Activated CD4-positive, alpha-beta T cell treated with anti-CD3 and anti-CD28 coated beads, Interleukin-2, amount 10 ng/mL, durations not matched to agents 7 days and 5 days (primary cell): ENCODE measurements around the gene ZNF598. TPM values are rescaled to one million over a fixed set of nuclear protein-coding genes. Genes with fewer than 3 reads are reported as not detected.
A peak's percentile ranks its signal among the peaks of the same experiment; 100 is the strongest.

Experiments
- CTCF ChIA-PET: fragments of 350-600 bp; sonication (Branson Sonifier 250); formaldehyde crosslinking; loops from one replicate; lab custom pipeline; 2021; ENCODE audit warnings: antibody characterized with exemption; lab: Charles Lee
- POLR2A ChIA-PET: fragments of 350-600 bp; sonication (Branson Sonifier 250); formaldehyde crosslinking; loops from one replicate; lab custom pipeline; 2021; ENCODE audit warnings: antibody characterized with exemption; lab: Charles Lee
- DNase-seq: peaks from one replicate; pipeline ENCODE4 v3.0.0-alpha.2; 2020
- H3K27ac Mint-ChIP-seq: one replicate; pipeline ENCODE4 v1.8.0; 2021; ENCODE audit warnings: mild to moderate bottlenecking, moderate library complexity, mixed read lengths
- H3K27me3 Mint-ChIP-seq: one replicate; pipeline ENCODE4 v1.8.0; 2021; ENCODE audit warnings: mixed read lengths
- H3K36me3 Mint-ChIP-seq: one replicate; pipeline ENCODE4 v1.8.0; 2021; ENCODE audit warnings: low read depth, mixed read lengths
- H3K4me1 Mint-ChIP-seq: one replicate; pipeline ENCODE4 v1.8.0; 2021; ENCODE audit warnings: mixed read lengths
- H3K4me3 Mint-ChIP-seq: one replicate; pipeline ENCODE4 v1.8.0; 2021; ENCODE audit warnings: mild to moderate bottlenecking, moderate library complexity, mixed read lengths
- H3K9me3 Mint-ChIP-seq: one replicate; pipeline ENCODE4 v1.8.0; 2021; ENCODE audit warnings: mixed read lengths
- total RNA-seq, 2 experiments: library from RNA; stranded (reverse); gene quantifications; one replicate each; pipeline ENCODE4 v1.2.3, GENCODE V29; 2021

The ZNF598 gene
- total RNA-seq, 2 experiments from 2014 or later: 56.3 to 56.5 TPM

- Mint-ChIP-seq H3K4me3 (no peak overlapping the region), H3K27ac (no peak overlapping the region), H3K27me3 (peaks cover 17% of the 10 kb centered on the region), H3K9me3 (no peaks in the 10 kb centered on the region), H3K36me3 (no peaks in the 10 kb centered on the region), H3K4me1 (peaks cover 7% of the 10 kb centered on the region)
- DNase-seq: no peak
- CTCF ChIA-PET: interaction anchor here (1.1 kb wide), 1 partner anchor 112 kb away, joined by 3 read pairs; no protein-coding TSS in a partner anchor
- POLR2A ChIA-PET: no interaction called here
Observed at GRCh38 chr16:2029350-2029749, 19.7 kb upstream of the ZNF598 start.

GRCh38 chr16:2028620-2029220 is 19.1 kb upstream of the ZNF598 start:
- H3K27ac Mint-ChIP-seq: no peak overlapping the region
- CTCF ChIA-PET: interaction anchor here (1.1 to 1.5 kb wide), 2 partner anchors 112 kb away, joined by 3 to 5 read pairs; no protein-coding TSS in a partner anchor
- H3K4me1 Mint-ChIP-seq: peaks cover 13% of the 10 kb centered on the region
- no peak overlapping the region for H3K4me3 Mint-ChIP-seq
- no peaks in the 10 kb centered on the region for H3K36me3 Mint-ChIP-seq
- H3K9me3 Mint-ChIP-seq: no peaks in the 10 kb centered on the region
- no peak for DNase-seq
- peaks cover 17% of the 10 kb centered on the region for H3K27me3 Mint-ChIP-seq
- POLR2A ChIA-PET: no interaction called here

DNA sequence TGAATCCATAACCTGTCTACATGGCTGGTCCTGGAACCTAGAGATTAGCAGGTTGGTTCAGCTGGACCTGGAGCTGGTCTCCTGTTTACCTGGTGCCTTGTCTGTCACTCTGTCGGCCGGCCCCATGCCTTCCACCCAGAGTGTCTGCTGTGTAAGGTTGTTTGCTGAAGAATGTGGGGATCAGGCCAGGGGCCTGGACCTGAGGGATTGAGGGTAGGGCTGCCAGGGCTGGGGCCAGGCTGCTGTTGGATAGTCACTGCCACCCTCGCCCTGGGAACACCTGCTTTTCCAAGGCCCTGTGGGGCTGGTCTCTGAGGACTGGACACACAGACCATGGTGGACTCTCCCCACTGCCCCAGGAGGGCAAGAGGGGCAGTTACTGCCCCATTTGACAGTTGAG is 18.5 kb upstream of the ZNF598 start:
- ChIA-PET POLR2A (no interaction called here), CTCF (interaction anchor here (1.5 kb wide), 1 partner anchor 112 kb away, joined by 5 read pairs; no protein-coding TSS in a partner anchor)
- H3K27ac Mint-ChIP-seq: no peak overlapping the region

DNA sequence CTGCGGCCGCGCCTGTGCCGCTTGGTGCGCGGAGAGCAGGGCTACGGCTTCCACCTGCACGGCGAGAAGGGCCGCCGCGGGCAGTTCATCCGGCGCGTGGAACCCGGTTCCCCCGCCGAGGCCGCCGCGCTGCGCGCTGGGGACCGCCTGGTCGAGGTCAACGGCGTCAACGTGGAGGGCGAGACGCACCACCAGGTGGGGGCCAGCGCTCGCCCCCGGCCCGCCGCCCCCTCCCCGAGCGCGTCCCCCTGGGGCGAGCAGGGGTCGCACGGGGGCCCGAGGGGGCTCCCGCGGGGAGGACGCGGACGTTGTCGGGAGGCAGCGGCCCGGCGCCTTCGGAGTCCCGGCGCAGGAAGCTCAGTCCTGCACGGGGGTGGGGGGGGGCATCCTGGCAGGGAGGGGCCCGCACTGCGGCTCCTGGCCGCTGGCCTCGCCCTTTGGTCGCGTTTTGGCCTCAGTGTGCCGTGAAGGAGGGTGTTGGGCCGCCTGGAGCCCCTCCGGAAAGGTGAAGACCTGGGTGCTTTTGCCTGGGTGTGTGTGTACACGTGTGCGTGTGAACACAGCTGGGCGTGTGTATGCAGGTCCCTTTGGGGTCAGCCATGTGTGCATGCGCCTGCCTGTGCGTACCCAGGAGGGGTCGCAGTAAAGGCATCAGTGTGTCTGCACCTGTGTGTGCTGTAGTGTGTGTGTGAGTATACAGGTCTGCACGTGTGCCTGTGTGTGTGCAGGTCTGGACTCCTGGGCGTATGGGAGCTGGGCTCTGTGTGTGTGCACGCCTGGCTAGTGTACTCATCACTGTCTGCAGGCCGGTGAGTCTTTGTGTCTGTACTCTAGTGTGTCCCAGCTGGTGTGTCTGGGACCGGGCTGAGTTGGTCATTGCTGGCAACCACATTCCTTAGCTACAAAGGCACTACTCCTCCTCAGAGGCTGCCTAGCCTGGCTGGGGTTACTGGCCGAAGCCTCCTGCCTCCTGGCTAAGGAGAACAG is 17.7 kb upstream of the ZNF598 start:
- no peak overlapping the region for H3K27ac Mint-ChIP-seq
- H3K36me3 Mint-ChIP-seq: no peaks in the 10 kb centered on the region
- POLR2A ChIA-PET: interaction anchor here (0.9 kb wide), 1 partner anchor 128 kb away, joined by 3 read pairs; the partner anchor contains the start of gene TRAF7
- H3K9me3 Mint-ChIP-seq: no peaks in the 10 kb centered on the region
- CTCF ChIA-PET: interaction anchor here (0.7 to 1.5 kb wide), 2 partner anchors 20 to 113 kb away, joined by 3 to 5 read pairs; partner anchors contain the start of genes NTHL1 and TSC2
- H3K27me3 Mint-ChIP-seq: peaks cover 22% of the 10 kb centered on the region
- peak overlapping the region; percentile 51 for H3K4me3 Mint-ChIP-seq
- DNase-seq: no peak
- peaks cover 22% of the 10 kb centered on the region for H3K4me1 Mint-ChIP-seq

More for the DNA sequence above, 18.5 kb upstream of the ZNF598 start:
- Mint-ChIP-seq H3K4me3 (no peak overlapping the region), H3K36me3 (no peaks in the 10 kb centered on the region), H3K27me3 (peaks cover 17% of the 10 kb centered on the region), H3K4me1 (peaks cover 16% of the 10 kb centered on the region), H3K9me3 (no peaks in the 10 kb centered on the region)
- no peak for DNase-seq

GRCh38 chr16:2026461-2027023 is 16.9 kb upstream of the ZNF598 start, which contains the start of gene NHERF2:
NHERF2 (plus strand) TSS chr16:2026902; CDS start chr16:2027006, 104 bp downstream.
- ChIA-PET CTCF (interaction anchor here (2.8 kb wide), 1 partner anchor 114 kb away, joined by 8 read pairs; no protein-coding TSS in a partner anchor), POLR2A (interaction anchor here (0.9 kb wide), 1 partner anchor 129 kb away, joined by 3 read pairs; the partner anchor contains the start of gene TRAF7)
- Mint-ChIP-seq H3K27me3 (peaks cover 26% of the 10 kb centered on the region), H3K4me1 (peaks cover 22% of the 10 kb centered on the region), H3K9me3 (no peaks in the 10 kb centered on the region), H3K27ac (no peak within 1 kb of the TSS), H3K4me3 (peak within 1 kb of the TSS; percentile 51), H3K36me3 (no peaks in the 10 kb centered on the region)
- DNase-seq: no peak

- Mint-ChIP-seq H3K27ac (no peak overlapping the region), H3K27me3 (peaks cover 29% of the 10 kb centered on the region), H3K4me1 (peaks cover 23% of the 10 kb centered on the region), H3K4me3 (peak overlapping the region; percentile 51), H3K36me3 (no peaks in the 10 kb centered on the region), H3K9me3 (no peaks in the 10 kb centered on the region)
- no peak for DNase-seq
- ChIA-PET CTCF (interaction anchor here (2.8 kb wide), 1 partner anchor 114 kb away, joined by 8 read pairs; no protein-coding TSS in a partner anchor), POLR2A (interaction anchor here (0.9 kb wide), 1 partner anchor 130 kb away, joined by 3 read pairs; the partner anchor contains the start of gene TRAF7)
Observed at GRCh38 chr16:2025878-2026460, 16.3 kb upstream of the ZNF598 start.

- Mint-ChIP-seq H3K27ac (no peak overlapping the region), H3K4me1 (peaks cover 28% of the 10 kb centered on the region), H3K27me3 (peaks cover 36% of the 10 kb centered on the region), H3K4me3 (peak overlapping the region; percentile 51), H3K36me3 (no peaks in the 10 kb centered on the region), H3K9me3 (no peaks in the 10 kb centered on the region)
- DNase-seq: no peak
- POLR2A ChIA-PET: no interaction called here
- CTCF ChIA-PET: interaction anchor here (2.8 kb wide), 1 partner anchor 115 kb away, joined by 8 read pairs; no protein-coding TSS in a partner anchor
Observed at GRCh38 chr16:2025251-2025650, 15.6 kb upstream of the ZNF598 start.

DNA sequence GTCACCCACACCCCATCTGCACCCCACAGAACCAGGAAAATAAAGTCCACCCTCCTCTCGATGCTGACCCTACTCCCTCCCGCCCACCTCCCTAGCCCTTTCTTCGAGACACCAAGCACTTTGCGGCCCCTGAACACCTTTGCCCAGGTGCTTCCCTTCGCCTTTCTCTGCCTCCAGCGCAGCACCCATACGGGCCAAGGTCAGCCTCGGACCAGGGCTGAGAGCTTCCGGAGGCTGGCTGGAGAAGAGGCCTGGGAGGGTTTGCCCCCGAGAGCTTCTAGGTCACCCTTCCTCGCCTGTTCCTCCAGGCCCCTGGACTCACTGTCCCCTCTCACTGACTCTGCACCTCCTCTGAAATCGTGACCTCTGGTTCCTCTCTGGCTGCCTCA is 14.4 kb upstream of the ZNF598 start:
- Mint-ChIP-seq H3K4me3 (no peak overlapping the region), H3K9me3 (no peaks in the 10 kb centered on the region), H3K4me1 (peaks cover 28% of the 10 kb centered on the region), H3K27ac (peak overlapping the region; percentile 60), H3K36me3 (no peaks in the 10 kb centered on the region), H3K27me3 (peaks cover 41% of the 10 kb centered on the region)
- CTCF ChIA-PET: interaction anchor here (0.6 to 2.8 kb wide), 3 partner anchors 116 to 473 kb away, joined by 3 to 13 read pairs (median 8); no protein-coding TSS in a partner anchor
- DNase-seq: no peak
- POLR2A ChIA-PET: interaction anchor here (0.8 to 1.1 kb wide), 2 partner anchors 59 to 130 kb away, joined by 3 read pairs; no protein-coding TSS in a partner anchor

DNA sequence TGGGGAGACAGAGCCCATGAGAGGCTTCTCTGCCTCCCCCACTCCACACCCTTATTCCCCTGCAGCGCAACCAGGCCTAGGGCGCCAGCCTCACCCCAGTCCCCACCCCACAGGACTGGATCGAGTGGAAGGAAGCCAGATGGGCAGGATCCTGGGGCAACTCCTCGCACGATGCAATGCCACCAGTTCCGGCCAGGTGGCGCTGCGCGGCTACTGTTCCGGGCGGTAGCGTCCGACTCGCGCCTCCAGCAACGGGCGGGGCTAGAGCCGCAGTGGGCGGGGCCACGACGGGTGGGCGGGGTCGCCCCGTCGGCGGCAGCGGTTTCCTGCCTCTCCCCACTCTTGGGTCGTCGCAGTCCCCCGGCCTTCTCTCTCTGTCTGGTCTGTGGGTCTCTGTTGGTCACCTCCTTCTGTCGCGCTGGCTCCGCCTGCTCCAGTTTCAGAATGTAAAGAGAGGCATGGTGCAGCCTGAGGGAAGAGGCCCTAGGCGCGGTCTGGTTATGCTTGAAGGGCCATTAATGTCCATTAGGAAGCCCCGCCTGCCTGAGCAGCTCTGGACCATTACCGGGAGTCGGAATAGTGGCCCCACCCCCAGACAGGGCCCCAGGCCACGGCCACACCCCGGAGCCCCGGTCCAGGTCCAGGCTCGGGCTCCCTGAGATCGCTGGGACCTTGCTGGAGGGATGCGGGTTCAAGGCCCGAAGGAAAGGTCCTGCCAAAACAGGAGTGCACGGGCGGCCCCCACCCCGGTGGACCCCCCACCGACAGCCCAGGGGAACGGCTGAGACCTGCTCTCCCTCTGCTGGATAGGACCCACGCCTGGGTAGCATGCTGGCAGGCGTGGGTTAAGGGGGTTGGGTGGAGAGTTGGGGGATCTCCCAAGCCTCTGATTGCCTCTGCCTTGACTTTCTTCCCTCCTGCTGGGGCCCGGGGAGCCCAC is 13.7 kb upstream of the ZNF598 start:
- H3K4me3 Mint-ChIP-seq: peak overlapping the region; percentile 55
- H3K9me3 Mint-ChIP-seq: no peaks in the 10 kb centered on the region
- peak overlapping the region; percentile 67 for H3K27ac Mint-ChIP-seq
- ChIA-PET POLR2A (interaction anchor here (0.8 to 1.3 kb wide), 3 partner anchors 58 to 131 kb away, joined by 3 to 4 read pairs (median 3); no protein-coding TSS in a partner anchor), CTCF (interaction anchor here (0.6 to 2.8 kb wide), 18 partner anchors 10 to 317 kb away, joined by 3 to 13 read pairs (median 4); partner anchors contain the start of genes MAPK8IP3, NTHL1, TRAF7 and TSC2)
- H3K36me3 Mint-ChIP-seq: no peaks in the 10 kb centered on the region
- H3K27me3 Mint-ChIP-seq: peaks cover 44% of the 10 kb centered on the region
- H3K4me1 Mint-ChIP-seq: peaks cover 28% of the 10 kb centered on the region
- DNase-seq: peak; percentile 94

DNA sequence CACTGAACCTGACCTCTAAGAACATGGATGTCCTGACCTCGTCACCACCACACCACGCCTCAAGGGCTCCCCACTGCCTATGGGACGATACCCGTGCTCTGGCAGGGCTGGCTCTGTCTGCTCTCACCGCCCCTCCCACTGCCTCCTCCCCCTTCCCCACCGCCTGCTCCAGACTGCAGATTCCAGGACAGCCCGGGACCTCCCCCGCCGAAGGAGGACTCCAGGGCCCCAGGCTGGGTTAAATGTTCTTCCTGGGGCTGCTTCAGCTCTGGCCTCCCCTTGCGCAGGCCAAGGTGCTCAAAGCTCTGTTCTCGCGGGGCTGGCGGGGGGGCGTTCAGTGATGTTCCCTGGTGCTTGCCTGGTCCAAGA is 13.1 kb upstream of the ZNF598 start:
- Mint-ChIP-seq H3K27ac (no peak overlapping the region), H3K9me3 (no peaks in the 10 kb centered on the region), H3K4me3 (peak overlapping the region; percentile 55), H3K36me3 (no peaks in the 10 kb centered on the region), H3K4me1 (peaks cover 28% of the 10 kb centered on the region), H3K27me3 (peaks cover 39% of the 10 kb centered on the region)
- POLR2A ChIA-PET: interaction anchor here (1.3 kb wide), 1 partner anchor 118 kb away, joined by 4 read pairs; no protein-coding TSS in a partner anchor
- CTCF ChIA-PET: interaction anchor here (0.6 to 2.2 kb wide), 18 partner anchors 8 to 317 kb away, joined by 3 to 13 read pairs (median 3); partner anchors contain the start of genes MAPK8IP3, NTHL1, TRAF7 and TSC2
- no peak for DNase-seq
